Astrocyte of the spinal cord (primary cell): ENCODE data around the gene STAT3.
A peak's percentile ranks its signal among the peaks of the same experiment; 100 is the strongest.
"Not testable (repeated sequence)": the region's sequence is repeated elsewhere in the genome, so short reads cannot be mapped to it uniquely, and the experiment has no call there.

Experiments
- DNase-seq: peaks from one replicate; pipeline ENCODE4 v3.0.0; 2011; ENCODE audit warnings: low read depth, low spot score
- H3K4me3 ChIP-seq: 2 replicates; pipeline ENCODE4 v1.5.1; 2011; ENCODE audit warnings: low read depth, mild to moderate bottlenecking, low read length, moderate library complexity
- in situ Hi-C: cut with HindIII; loops from 2 replicates; pipeline ENCODE4 v1.10.0; 2017; ENCODE audit warnings: low sequenced_read_pairs
- TF ChIP-seq, protein P1 (sequence below): IDR thresholded peaks from 2 replicates; pipeline ENCODE4 v1.5.1; 2012; ENCODE audit warnings: low read depth, mild to moderate bottlenecking, low read length, inconsistent platforms

STAT3 gene

DNA sequence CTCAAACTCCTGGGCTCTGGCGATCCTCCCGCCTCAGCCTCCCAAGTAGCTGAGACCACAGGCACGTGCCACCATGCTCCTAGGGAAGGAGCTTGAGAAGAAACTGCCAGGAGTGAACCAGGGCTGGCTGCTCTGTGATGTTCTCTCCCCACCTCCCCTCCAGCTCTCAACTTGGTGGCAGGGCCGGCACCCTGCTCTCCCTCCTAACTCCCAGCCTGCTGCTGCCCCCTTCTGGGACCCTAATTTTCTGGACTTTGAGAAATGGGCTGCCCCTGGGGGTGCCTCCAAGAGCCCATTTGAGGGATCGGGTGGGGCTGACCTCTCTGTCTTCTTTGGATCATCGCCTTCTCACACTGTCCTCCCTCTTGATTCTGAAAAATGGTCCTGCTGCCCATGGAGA is 14.9 kb upstream of the STAT3 start:
- in situ Hi-C loops: no loop called here
- DNase-seq: no peak
- H3K4me3 ChIP-seq: no peak overlapping the region
- TF ChIP-seq, protein P1, sequence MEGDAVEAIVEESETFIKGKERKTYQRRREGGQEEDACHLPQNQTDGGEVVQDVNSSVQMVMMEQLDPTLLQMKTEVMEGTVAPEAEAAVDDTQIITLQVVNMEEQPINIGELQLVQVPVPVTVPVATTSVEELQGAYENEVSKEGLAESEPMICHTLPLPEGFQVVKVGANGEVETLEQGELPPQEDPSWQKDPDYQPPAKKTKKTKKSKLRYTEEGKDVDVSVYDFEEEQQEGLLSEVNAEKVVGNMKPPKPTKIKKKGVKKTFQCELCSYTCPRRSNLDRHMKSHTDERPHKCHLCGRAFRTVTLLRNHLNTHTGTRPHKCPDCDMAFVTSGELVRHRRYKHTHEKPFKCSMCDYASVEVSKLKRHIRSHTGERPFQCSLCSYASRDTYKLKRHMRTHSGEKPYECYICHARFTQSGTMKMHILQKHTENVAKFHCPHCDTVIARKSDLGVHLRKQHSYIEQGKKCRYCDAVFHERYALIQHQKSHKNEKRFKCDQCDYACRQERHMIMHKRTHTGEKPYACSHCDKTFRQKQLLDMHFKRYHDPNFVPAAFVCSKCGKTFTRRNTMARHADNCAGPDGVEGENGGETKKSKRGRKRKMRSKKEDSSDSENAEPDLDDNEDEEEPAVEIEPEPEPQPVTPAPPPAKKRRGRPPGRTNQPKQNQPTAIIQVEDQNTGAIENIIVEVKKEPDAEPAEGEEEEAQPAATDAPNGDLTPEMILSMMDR: peak; percentile 20

DNA sequence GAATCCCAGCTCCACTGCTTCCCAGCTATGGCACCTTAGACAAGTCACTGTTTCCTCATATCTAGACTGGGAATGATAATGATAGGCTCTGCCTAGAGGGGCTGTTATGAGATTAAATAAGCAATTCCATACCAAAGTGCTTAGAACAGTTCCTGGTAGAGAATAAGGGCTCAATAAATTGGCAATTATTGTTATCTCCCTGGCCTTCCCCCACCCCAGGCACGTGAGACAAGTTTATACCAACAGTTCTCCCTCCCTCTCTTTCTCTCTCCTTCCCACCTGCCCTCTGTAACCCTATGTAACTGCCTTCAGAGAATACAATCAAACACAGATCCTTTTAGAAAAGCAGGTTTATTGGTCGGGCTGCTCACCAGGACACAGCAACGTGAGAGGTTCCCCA is 13.9 kb upstream of the STAT3 start:
- in situ Hi-C loops: no loop called here
- TF ChIP-seq, protein P1: no peak
- no peak for DNase-seq
- H3K4me3 ChIP-seq: no peak overlapping the region

DNA sequence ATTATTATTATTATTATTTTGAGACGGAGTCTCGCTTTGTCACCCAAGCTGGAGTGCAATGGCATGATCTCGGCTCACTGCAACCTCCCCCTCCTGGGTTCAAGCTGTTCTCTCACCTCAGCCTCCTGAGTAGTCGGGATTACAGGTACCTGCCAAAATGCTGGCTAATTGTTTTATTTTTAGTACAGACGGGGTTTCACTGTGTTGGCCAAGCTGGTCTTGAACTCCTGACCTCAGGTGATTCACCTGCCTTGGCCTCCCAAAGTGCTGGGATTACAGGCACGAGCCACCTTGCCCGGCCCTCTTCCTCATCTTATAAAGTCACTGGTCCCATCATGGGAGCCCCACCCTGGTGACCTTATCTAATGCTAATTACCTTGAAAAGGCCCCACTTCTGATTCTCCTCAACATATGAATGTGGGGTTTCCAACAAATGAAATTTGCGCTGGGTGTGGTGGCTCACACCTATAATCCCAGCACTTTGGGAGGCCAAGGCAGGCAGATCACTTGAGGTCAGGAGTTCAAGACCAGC is 12.7 kb upstream of the STAT3 start:
- in situ Hi-C loops, H3K4me3 ChIP-seq, DNase-seq: not testable (repeated sequence)

DNA sequence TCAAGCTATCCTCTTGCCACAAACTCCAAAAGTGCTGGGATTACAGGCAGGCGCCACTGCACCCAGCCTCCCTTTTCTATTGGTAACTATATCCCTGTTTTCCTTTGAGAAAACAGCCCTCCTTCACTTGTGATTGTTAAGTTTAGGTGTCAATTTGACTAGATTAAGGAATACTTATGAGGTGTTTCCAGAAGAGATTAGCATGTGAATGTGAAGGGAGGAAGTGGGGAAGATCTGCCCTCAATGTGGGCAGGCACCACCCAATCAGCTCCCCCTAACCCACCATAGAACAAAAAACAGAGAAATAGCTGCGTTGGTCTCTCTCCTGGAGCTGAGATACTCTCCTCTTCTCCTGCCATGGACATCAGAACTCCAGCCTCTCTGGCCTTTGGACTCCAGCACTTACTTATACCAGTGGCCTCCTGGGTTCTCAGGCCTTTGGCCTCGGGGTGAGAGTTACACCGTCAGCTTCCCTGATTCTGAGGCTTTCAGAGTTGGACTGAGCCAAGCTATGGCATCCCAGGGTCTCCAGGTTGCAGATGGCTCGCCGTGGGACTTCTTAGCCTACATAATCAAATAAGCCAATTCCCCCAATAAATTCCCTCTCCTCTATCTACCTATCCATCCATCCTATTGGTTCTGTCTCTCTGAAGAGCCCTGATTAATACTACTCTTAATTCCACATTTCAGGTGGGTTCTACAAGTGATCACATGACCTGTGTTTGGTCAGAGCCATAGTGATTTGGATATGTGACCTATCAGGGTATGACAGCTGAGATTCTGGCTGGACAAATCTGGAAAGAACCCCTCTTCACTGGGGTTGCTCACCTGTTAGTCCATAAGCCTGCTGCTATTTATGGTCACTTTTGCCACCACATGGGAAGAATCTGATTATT is 12.0 kb upstream of the STAT3 start:
- no peak overlapping the region for H3K4me3 ChIP-seq
- in situ Hi-C loops: no loop called here
- no peak for DNase-seq
- TF ChIP-seq, protein P1: no peak

DNA sequence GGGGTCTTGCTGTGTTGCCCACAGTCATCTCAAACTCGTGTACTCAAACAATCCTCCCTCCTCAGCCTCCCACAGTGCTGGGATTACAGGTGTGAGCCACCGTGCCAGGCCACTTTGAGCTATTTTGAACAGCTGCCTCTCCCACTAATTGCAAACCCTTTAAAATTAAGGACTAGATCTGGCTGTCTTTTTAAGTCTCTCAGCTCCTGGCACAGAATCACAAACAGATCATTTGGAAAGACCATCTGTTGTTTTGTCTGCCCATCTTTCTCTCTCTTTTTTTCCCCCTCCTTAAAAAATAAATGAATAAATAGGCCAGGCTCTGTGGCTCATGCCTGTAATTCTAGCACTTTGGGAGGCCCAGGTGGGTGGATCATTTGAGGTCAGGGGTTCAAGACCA is 10.9 kb upstream of the STAT3 start:
- TF ChIP-seq, protein P1: no peak
- no peak for DNase-seq
- in situ Hi-C loops: no loop called here
- no peak overlapping the region for H3K4me3 ChIP-seq

DNA sequence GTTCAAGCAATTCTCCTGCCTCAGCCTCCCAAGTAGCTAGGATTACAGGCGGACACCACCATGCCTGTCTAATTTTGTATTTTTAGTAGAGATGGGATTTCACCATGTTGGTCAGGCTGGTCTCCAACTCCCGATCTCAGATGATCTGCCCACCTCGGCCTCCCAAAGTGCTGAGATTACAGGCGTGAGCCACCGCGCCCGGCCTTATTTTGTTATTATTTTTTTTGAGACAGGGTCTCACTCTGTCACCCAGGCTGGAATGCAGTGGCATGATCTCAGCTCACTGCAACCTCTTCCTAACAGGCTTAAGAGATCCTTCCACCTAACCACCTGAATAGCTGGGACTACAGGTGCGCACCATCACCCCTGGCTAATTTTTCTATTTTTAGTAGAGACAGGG is 7.4 kb upstream of the STAT3 start:
- H3K4me3 ChIP-seq, DNase-seq, in situ Hi-C loops: not testable (repeated sequence)

DNA sequence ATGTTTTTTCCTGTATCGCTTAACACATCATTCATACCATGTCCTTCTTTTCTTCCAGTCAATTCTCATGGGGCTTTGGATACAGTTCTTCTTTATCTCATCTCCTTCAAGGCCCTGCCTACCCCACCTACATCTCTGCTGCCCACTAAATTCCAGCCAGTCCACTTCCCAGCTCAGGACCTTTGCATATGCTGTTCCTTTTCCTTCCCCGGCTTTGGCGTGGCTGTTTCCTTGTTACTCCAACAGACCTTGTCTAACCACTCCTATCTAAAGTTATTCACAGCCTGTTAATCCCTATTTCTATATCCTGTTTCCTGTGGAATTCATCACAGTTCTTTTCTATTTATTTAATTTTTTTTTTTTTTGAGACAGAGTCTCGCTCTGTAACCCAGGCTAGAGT is 6.6 kb upstream of the STAT3 start:
- no peak overlapping the region for H3K4me3 ChIP-seq
- TF ChIP-seq, protein P1: no peak
- DNase-seq: no peak
- in situ Hi-C loops: no loop called here
